GM19351 (cell line): Measurements from ENCODE around the gene RALGAPA2.
A peak's percentile ranks its signal among the peaks of the same experiment; 100 is the strongest.

Experiments used
- ATAC-seq: cut with Tn5 transposase; IDR thresholded peaks from one replicate; pipeline ENCODE4 v1.9.1; 2021; ENCODE audit warnings: mild to moderate bottlenecking, moderate library complexity; ENCODE audit not compliant: unreplicated experiment

Gene RALGAPA2

DNA sequence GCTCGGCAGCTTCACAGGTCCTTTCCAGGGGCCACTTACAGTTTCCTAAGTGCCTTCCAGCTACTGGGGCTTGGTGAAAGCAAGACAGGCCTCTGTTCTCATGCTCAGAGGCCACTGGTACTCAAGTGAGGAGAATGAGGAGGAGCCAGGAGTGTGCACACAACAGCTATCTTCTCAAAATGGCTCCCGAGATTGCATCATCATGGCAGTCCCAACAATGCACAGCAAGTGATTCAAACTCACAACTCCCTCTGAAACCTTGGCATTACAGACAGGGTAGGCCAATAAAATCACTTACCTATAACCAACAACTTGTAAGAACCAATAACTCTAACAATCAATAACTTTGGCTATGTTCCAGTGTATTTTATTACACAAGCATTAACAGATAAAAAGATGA, 77.4 kb downstream of the RALGAPA2 start:
- no peak for ATAC-seq

DNA sequence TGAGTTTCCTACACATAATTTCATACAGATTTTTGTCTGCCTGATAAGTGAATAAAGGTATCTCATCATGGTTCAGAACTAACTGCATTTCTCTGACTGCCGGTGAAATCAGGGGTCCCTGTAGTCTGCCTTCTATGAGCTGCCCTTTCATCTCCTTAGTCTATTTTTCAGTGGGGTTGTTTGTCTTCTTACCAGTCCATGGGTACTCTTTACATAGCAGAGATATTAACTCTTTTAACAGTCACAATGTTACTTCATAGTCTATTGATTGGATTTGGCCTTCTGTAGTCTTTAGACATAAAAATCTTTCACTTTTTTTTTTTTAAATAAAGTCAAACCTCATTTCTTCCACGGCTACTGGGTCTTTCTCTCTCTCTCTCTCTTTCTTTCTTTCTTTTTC, 79.8 kb downstream of the RALGAPA2 start:
- no peak for ATAC-seq

DNA sequence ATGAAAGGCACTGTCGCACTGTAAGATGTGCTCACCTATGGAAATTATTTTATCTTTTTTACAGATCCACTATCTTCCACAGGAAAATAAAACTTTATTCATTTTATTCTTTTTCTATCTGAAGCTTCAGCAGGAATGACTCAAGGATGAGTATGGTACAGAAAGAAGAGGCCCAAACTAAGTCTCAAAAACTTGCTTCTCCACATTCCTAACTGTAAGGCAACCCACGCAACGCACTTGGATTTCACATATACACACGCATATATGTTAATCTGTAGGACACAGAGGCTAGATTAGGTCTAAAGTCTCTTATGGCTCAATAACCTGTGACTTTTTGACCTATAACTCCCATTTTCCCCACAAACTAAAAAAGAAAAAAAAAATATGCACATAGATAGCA, 81.9 kb downstream of the RALGAPA2 start:
- no peak for ATAC-seq

DNA sequence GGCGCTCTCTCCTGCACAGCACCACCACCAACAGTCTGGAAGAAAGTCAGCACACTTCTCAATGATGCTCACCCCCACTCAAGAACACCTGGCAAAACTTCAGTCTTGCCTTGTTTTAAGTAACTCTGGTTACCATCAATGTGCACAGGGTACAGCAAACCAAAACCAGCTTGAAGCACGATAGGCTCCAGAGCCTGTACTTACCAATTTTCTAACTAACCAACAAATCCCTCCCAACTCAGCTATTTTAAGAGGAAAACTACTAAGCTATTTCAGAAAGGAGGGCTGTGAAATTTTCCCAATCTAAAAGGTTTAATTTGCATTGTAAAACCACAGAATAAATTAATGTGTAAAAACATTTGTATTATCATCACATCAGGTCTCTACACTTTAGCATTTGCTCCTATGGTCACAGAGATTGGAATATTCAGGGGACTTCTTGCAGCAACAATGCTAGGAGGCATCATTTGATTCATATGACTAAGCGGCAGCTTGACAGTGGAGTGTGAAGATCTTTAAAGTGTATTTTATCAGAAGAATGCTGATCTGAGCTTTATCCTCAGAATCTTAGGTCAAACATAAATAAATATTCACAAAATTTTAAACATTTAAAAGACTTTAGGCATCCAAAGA, 82.8 kb downstream of the RALGAPA2 start:
- ATAC-seq: no peak

DNA sequence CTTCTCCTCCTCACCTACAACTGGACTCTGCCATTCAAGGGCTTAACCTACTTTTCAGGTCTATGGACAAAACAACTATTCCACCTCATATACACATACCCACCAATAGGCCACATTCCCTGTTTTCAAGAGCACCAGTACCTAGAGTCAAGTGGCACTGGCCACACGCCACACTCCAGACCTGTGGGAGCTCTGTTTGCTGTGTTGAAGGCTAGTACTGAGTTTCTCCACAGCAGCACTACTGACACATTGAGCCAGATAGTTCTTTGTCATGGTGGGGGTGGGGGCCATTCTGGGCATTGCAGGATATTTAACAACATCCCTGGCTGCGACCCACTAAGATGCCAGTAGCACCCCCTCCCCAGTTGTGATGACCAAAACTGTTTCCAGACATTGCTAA, 84.1 kb downstream of the RALGAPA2 start:
- ATAC-seq: no peak

DNA sequence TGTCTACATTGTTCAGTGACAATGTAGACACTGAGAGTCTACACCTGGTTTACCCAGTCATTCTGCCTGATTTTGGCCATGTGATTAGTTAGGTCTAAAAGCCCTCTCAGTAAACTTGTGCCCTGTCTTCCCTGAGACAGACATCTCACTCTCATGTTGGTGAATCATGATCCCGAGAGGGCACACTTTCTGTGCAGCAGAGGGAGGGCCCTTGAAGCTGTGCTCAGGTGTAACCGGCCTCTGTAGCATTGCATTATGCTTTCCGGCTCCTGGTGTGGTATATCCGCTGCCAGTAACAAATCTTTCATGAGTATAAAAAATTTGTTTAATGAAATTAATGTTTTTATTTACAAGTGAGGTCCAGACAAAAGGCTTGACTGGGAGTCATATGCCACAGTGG, 85.0 kb downstream of the RALGAPA2 start:
- no peak for ATAC-seq

DNA sequence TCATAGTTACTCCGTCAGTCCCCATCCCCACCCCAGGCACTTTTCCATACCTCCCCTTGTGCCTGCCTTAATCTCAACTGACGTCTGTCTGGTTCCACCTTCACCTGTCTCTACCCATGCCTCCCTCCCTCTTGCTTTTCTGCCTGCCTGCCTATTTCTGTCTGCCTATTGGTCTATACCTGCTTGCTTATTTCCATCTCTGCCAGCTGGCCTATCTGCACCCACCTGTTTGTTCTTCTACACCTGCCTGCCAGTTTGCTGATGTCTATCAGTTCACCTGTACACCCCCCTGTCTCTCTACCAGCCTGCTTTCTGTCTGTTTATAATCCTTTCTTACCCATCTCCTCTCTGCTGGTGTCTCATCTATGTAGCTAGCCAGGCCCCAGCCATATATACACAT, 87.5 kb downstream of the RALGAPA2 start:
- ATAC-seq: no peak

DNA sequence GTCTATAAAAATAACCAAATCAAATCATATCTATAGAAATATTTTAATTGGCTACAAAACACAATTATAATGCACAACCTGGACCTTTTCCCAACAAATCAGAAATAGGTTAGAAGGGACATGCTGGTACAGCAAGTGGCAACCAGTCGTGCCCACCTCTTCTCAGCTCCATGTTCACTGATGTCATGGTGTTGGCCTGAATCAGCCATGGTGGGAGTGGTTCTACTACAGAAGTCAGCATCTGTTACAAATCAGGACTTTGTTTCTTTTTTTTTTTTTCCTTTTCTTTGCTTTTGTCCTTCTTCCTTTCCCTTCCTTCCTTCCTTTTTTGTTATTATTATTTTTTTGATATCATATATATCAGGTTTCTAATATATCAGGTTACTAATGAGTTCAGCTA, 91.2 kb downstream of the RALGAPA2 start:
- no peak for ATAC-seq

DNA sequence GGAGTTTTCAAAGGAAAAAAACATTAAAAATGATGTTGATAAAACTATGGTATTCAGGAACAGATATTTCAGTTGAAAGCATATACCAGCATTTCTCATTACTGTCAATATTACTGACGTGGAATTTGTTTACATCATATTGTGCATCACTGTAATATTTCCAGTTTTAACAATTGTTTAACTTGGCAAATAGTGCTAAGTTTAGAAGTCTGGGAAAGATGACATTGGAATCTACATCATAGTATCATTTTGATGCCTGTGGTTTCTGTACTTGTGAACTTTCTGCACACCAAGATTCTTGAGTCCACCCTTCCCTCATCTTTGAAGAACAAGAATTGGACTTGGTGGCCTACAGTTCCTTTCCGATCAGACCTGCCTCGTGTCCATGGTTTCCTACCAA, 98.1 kb downstream of the RALGAPA2 start:
- no peak for ATAC-seq

DNA sequence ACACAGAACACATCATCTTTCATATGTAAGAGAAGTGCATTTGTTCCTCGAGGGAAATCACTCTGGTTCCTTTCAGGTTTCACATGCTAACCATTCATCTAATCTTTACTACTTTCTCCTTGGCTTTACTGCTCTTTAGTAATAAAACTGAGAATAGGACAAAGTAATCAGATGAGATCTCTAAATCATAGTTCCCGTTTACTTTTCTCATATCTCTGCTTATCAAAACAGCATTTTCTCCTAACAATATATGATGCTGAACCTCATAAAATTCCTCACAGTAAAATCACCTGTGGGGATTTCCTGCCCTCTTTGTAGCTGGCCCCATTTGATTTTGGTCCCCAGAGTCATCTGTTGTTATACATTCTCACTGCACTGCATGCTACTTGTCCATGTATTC, 100.2 kb downstream of the RALGAPA2 start:
- ATAC-seq: no peak

DNA sequence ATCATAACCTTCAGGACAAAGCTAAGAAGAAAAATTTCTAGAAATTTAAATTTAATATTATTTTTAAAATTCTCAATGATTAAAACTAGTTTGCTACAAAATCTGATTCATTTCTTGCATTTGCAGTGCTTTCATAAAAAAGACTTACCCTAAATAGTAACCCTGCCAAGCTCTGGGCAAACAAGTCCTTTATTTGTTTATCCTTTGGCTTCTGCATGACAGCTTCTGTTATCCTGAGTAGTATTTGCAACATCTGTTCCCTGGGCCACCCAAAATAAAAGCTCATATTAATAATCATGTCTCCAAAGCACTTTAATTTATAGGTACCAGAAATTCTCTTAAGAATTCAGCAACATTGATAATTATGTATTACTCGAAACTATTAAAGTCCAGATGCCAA, 101.3 kb downstream of the RALGAPA2 start:
- ATAC-seq: no peak

DNA sequence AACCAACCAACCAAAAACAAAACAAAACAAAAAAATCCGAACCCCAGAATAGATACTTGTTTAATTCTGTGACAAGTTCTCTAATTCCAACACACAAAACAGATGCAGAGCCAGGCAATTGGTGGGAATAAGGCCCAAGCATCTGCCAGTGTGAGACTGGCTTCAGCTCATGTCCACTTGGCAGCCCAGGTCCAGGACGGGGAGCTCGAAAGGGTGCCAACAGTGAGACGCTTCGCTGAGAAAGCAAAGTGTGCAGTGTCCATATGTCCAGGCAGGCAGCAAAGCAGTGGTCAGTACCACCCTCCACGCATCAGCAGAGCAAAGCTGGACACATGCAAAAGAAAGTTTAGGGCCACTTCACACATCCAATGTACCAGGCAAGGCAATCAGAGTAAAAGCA, 102.9 kb downstream of the RALGAPA2 start:
- ATAC-seq: no peak

DNA sequence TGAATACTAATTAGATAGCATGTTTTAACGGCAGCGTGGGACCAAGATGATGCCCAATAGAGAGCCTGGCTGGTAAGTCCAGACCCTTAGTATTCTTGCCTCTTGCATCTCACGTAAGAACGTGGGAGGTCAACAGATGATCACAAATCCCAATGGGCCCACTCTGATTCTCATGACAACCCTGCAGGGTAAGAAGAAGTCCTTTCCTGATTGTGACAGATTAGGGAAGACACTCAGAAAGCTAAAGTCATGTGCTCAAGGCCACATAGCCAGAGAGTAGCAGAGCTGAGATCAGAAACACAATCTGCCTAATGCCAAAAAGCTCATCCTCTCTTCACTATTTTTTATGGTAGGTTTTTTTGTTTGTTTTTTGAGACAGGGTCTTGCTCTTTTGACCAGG, 103.8 kb downstream of the RALGAPA2 start:
- no peak for ATAC-seq

DNA sequence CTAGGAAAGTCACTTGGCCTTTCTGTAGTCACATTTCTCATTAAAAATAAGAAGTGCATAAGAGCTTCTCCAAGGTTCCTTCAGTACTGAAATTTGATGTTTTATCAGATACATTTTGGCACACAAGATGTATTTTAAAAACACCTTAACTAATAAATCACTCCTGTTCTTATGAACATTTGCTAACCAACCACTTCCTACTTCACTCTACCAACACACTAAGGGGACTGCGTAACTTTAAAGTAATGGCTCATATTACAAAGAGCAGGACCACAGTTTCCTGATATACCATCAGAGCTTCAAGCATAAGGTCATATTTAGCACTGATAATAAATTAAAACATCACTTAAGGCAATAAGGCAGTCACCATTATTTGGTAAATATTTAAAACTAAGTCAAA, 104.4 kb downstream of the RALGAPA2 start:
- ATAC-seq: no peak

DNA sequence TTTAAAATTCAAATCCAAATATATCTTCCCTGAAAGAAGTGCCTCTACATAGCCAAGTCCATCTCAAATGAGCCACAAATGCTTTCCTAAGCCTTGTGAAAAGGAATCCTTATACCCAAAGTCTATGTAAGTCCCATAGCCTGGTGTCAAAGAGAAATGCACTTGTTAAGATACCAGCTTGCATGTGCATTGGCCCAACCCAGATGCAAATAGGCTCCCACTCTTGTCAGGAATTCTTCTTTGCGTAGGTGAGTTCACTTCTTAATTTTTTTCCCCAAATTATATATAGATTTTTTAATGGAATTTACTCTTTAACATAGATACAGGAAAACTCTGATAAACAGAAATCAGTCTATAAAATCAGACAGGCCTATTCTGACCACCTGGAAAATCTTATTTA, 105.6 kb downstream of the RALGAPA2 start:
- no peak for ATAC-seq

DNA sequence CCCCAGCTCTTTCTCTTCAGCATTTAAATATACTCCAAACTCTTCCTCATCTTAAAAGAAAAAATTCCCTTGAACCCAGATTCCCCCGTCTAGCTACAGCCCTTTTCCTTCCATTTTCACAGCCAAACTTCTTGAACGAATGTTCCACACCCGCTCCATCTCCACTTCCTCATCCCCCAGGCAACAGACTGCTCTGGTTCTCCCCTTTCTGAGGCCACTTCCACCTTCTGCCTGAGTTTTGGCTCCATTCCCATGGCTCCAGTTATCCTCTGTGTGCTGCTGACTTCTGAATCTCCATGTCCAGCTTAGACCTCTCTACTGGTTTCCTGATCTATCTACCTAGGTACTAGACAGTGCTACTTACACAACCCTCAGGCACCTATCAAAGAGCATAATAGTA, 106.4 kb downstream of the RALGAPA2 start:
- no peak for ATAC-seq

DNA sequence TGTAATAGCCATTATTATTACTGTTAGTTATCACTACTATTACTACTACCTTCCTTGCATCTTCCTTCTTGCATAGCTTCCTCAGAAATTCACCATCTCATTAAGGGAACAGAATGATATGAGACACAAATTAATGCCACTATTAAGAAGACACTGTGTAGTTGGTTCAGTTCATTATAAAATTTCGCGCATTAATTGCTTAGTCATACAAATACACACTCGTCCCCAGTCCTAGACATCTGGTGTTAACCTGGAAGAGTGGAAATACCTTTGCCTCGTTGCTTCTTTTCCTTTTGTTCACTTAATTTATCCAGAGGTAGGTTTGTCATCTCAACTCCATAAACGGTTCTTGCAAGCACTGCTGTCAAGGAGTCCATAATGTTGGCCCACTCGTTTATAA, 107.5 kb downstream of the RALGAPA2 start:
- ATAC-seq: no peak

DNA sequence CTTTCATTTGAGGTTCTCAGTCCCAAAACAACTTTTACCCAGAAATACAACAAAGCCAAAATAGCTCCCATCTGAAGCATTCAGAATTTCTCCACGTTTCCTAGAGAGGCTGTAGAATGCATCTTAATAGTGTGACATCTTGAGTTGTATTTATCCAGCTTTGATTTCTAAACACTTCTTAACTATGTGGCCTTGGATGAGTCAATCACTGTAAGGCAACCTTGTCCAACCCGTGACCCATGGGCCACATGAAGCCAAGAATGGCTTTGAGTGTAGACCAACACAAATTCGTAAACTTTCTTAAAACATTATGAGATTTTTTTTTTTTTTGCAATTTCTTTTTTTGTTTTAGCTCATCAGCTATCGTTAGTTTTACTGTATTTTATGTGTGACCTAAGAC, 108.1 kb downstream of the RALGAPA2 start:
- ATAC-seq: no peak

DNA sequence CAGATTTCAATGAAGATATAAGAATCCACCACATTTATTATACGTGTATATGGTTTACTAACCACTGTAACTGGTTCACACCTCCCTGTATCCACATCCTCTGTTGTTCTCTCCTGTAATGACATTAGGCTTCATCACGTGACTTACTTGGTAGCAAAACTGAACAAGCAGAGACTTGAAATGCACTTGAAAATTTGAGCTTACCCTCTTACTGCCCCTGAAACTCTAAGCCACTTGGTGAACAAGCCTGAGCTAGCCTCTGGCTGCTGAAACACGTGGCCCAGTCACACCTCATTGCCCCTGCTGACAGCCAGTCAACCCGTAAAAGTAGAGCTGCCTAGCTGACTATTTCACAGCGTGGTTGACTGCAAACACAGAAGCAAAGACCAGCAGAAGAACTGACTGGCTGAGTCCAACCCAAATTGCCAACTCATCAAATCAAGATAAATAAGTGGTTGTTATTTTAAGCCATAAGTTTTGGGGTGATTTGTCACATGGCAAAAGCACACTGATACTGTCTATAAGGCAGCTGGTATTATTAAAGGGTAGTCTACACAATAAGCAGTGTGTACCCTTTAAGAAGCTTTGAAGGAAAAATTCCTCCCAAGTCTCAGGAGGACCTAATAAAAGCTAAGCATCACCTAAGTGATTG, 109.0 kb downstream of the RALGAPA2 start:
- ATAC-seq: peak; percentile 100

DNA sequence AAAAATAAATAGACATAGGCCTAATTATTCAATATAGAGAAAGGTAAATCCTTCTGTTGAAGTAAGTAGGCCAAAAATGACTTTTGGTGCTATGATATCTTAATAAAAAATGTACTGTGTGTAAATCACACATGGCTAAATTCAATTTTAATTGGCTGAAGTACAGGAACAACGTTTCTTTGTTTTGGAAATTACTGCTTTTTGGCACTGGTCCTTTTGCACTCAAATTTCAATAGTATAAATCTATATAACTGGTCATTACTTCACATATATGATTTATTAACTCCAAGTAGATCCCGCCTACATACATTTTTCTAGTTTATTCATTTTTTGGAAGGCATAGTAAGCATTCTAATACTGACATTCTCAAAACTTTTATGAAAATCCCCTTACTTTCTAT, 114.5 kb downstream of the RALGAPA2 start:
- ATAC-seq: no peak

DNA sequence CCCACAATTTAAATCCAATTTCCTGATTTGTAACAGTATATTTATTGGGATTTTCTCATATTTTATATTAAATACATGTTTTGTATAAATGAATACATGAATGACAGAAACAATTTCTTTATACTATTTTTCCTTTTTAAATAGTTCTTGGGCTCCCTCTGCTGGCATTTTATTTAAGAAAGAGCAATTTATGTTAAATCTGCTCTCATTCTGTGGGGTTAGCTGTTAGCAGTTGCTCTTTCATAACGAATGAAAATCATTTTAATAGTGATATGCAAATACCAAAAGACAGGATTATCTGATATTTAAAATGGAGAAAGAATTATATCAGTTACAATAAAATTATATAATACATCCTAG, 118.3 kb downstream of the RALGAPA2 start:
- no peak for ATAC-seq

DNA sequence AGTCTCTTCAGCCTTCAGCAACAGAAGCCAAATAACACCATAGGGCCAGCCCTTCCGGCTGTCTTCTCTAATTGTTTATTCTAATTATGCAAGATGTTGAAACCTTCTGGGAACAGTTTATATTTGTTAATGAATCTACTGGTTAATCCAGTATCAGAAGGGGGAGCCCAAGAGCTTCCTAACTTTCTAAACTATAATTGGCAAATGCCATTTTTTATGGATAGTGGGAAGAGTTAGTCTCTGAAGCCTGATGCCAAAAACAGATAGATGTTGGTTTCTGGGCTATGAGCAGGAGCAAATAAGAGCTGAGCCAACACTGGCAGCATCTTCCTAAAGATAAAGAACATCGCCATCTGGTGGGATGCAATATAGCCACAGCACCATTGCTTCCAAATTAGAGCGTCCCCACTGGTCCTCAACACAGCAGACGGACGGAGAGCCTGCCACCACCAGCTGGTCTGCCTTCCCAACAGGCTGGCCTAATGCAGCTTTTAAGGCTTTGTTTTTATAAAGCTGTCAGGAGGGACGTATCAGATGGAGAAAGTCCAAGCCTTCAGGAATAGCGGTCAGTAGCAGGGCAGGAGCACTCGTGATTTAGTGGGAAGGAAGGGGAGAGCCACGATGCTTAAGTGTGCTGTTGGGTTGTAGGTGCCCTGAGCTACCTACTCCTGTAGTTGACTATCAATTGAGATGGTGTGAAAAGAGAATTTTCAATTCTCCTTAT, 118.8 kb downstream of the RALGAPA2 start:
- ATAC-seq: peak; percentile 59

DNA sequence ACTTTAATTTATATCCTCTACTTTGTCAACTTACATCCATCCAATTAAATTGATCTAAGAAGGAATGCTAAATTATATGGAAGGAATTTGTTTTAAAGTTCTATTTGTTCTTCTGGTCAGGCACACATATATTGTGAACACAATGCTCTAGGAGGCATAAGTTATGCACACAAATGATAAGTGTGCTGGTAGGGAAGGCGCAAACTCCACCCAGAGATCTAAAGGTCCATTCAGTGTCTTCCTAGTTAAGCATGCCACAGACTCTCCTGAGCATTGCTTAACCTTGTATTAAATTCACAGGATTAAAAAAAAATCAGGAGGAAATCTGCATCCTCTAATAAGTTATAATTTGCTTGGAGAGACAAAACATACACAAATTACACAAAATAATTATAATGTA, 127.3 kb downstream of the RALGAPA2 start:
- no peak for ATAC-seq
